ENCODE data around the gene NAALAD2.
"Not testable (repeated sequence)": the region's sequence is repeated elsewhere in the genome, so short reads cannot be mapped to it uniquely, and the experiment has no call there.

Gene NAALAD2

GRCh38 chr11:90134478-90135003, at the start of gene NAALAD2:
Gene NAALAD2 (plus strand): TSS chr11:90134663. CDS start chr11:90134759, 96 bp downstream.
- no peak for DNase-seq

GRCh38 chr11:90085650-90086049, 48.8 kb upstream of the NAALAD2 start, which contains the start of gene UBTFL1:
Gene UBTFL1 (plus strand): TSS chr11:90085950. CDS start chr11:90085950, 0 bp downstream.
- DNase-seq = not testable (repeated sequence)

- not testable (repeated sequence) for DNase-seq
These were observed 45.7 kb upstream of the NAALAD2 start for GRCh38 chr11:90088731-90089130.

GRCh38 chr11:90095230-90095924, 39.1 kb upstream of the NAALAD2 start:
- not testable (repeated sequence) for DNase-seq

GRCh38 chr11:90098261-90098660, 36.2 kb upstream of the NAALAD2 start:
- not testable (repeated sequence) for DNase-seq

GRCh38 chr11:90100431-90100830, 34.0 kb upstream of the NAALAD2 start:
- no peak for DNase-seq

GRCh38 chr11:90113541-90113940, 20.9 kb upstream of the NAALAD2 start:
- no peak for DNase-seq

GRCh38 chr11:90120191-90120590, 14.3 kb upstream of the NAALAD2 start:
- DNase-seq = no peak

GRCh38 chr11:90124371-90124770, 10.1 kb upstream of the NAALAD2 start:
- no peak for DNase-seq

GRCh38 chr11:90124946-90125345, 9.5 kb upstream of the NAALAD2 start:
- DNase-seq = no peak

- DNase-seq = no peak
These were observed 644 bp upstream of the NAALAD2 start for GRCh38 chr11:90133560-90134477.

GRCh38 chr11:90135016-90135415, 553 bp downstream of the NAALAD2 start:
- no peak for DNase-seq

GRCh38 chr11:90148900-90149299, 14.4 kb downstream of the NAALAD2 start:
- DNase-seq = no peak

- not testable (repeated sequence) for DNase-seq
These were observed 32.6 kb downstream of the NAALAD2 start for GRCh38 chr11:90166982-90167573.

GRCh38 chr11:90167704-90168103, 33.2 kb downstream of the NAALAD2 start:
- not testable (repeated sequence) for DNase-seq

- no peak for DNase-seq
These were observed 34.1 kb downstream of the NAALAD2 start for GRCh38 chr11:90168571-90168970.

GRCh38 chr11:90171359-90171758, 36.9 kb downstream of the NAALAD2 start:
- DNase-seq = no peak

GRCh38 chr11:90176069-90176468, 41.6 kb downstream of the NAALAD2 start:
- DNase-seq = no peak

- DNase-seq = no peak
These were observed 44.3 kb downstream of the NAALAD2 start for GRCh38 chr11:90178751-90179150.

- no peak for DNase-seq
These were observed 45.5 kb downstream of the NAALAD2 start for GRCh38 chr11:90179923-90180322.

GRCh38 chr11:90187839-90188238, 53.4 kb downstream of the NAALAD2 start:
- no peak for DNase-seq

- DNase-seq = no peak
These were observed 54.5 kb downstream of the NAALAD2 start for GRCh38 chr11:90189011-90189410.

Data from NCI-H446 (cell line).